Stimulated activated CD8-positive, alpha-beta memory T cell treated with anti-CD3 and anti-CD28 coated beads, Interleukin-2, amount 100 ng/mL, for 48 hours (primary cell): ENCODE results near the gene KIF3B.
"Not testable (repeated sequence)": the region's sequence is repeated elsewhere in the genome, so short reads cannot be mapped to it uniquely, and the experiment has no call there.

Experiments
- DNase-seq, 2 donors: peaks; one replicate each; pipeline ENCODE4 v3.0.0-alpha.2; 2020; ENCODE audit warnings: low read depth in 2 of 2

The KIF3B gene

DNA sequence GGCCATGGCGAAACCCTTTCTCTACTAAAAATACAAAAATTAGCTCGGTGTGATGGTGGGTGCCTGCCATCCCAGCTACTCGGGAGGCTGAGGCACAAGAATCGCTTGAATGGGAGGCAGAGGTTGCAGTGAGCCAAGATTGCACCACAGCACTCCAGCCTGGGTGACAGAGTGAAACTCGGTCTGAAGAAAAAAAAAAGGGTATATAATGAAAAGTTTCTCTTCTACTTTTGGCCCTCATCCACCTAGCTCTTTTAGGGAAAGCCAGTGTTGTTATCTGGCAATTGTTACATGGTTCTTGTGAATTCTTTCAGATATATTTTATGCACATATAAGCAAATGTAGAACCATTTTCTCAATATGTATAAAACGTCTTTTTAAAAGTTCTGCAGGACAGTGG, 19.0 kb downstream of the KIF3B start:
- no peak for DNase-seq

DNA sequence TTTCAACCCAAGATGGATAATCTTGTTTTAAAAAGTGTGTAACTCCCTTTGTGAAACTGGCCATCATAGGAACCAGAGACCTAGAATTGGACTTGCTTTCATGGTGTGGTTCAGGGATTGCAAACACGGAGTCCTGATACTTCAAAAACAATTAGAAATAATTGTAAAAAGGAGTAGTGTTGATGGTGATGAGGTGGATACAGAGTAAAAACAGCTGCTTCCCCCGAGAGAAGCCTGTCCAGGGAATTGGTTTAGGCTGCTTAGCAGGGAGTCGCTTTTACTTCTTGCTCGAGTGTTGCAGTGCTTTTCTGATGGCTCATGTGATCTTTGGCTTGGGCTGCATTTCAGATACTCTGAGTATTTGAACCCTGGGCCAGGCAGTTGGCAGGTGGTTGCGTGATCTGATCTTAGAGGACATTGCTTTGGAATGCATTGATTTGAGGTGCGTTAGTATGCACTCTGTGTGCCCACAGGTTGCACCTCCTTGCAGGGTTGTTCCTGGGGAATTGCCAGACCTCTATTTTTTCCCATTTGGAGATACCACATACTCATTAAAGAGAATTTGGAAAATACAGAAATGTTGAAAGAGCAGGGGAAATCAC, 19.5 kb downstream of the KIF3B start:
- DNase-seq, result no peak

GRCh38 chr20:32297439-32297838, 20.0 kb downstream of the KIF3B start:
- DNase-seq, result no peak

- no peak for DNase-seq
Observed at GRCh38 chr20:32300647-32301046, 23.2 kb downstream of the KIF3B start.

DNA sequence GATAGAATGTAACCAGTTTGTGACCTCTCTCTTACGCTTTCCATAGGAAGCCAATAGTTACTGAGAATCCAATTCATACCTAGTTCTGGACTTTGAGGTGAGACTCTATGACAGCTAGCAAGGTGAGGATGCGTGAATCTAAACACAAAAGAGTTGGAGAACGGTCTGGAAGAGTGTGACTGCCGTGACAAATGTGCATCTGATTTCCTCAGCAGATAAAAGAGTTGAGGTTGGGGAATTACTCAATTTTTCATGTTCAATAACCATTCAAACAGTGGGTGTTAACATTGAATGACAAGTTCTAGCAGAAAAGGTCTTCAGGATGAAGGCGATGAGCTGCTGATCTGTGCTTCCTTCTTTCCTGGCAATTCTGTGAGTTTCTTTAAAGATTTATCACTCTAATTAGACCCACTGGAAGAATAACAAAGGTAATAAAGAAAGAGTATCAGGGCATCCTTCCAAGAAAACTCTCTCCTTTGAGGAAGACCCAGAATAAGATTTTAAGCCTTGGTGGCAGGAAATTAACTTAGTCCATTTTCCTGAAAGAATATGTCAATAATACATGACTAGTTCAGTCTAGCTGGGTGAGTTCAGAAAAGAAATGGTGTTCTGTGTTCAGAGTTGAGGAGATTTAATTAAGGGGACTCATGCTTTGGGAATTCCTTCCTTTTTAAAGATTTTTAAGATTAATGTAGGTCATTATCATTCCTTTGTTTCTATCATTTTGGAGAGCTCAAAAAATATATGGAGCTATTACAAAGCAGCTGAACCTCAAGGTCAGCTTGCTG, 24.5 kb downstream of the KIF3B start:
- DNase-seq, result no peak

GRCh38 chr20:32302507-32302872, 25.0 kb downstream of the KIF3B start:
- no peak for DNase-seq

GRCh38 chr20:32304131-32304746, 26.8 kb downstream of the KIF3B start:
- DNase-seq, result no peak

GRCh38 chr20:32312718-32313424, 35.4 kb downstream of the KIF3B start:
- no peak for DNase-seq

GRCh38 chr20:32314768-32315167, 37.3 kb downstream of the KIF3B start:
- no peak for DNase-seq

DNA sequence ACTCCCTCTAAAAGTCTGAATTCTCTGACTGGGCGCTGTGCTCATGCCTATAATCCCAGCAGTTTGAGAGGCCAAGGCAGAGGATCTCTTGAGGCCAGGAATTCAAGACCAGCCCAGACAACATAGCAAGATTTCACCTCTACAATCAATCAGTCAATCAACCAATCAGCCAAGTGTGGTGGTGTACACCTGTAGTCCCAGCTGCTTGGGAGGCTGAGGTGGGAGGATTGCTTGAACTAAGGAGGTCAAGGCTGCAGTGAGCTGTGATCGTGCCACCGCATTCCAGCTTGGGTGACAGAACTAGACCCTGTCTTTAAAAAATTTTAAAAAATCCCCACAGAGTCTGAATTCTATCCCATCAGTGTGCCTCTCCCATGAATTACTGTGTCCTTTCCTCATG, 37.9 kb downstream of the KIF3B start:
- DNase-seq, result no peak

DNA sequence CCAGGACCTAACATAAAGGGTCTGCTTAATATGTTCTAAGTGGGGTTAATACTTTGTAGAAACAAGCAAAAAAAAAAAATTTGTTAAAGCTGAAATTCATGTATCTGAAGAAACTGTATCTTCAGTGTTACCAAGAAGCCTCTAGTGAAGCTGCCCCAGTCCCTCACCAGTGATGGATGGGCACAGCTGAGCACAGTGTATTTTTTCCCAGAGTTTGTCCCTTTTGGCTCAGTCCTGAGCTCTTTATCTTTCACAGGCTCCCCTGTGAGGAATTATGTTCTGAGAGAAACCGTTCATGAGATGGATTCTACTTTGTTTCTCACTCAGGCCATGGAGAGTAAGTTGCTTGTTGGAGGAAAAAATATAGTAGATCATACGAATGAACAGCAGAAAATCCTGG, 38.4 kb downstream of the KIF3B start:
- no peak for DNase-seq

DNA sequence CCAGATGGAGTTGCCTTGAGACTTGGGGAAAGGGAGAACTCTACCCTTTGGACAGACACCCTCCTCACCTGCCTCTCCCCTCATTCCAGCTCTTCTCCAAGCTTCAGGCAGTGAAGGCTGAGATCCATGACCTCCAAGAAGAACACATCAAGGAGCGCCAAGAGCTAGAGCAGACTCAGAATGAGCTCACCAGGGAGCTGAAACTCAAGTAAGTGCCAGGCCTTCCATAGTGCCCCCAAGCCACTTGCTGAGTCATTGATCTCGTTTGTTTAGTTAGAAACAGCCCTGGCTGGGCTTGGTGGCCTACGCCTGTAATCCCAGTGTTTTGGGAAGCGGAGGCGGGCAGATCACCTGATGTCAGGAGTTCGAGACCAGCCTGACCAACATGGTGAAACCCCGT, 39.2 kb downstream of the KIF3B start:
- DNase-seq, result no peak

GRCh38 chr20:32319100-32319499, 41.6 kb downstream of the KIF3B start:
- no peak for DNase-seq

GRCh38 chr20:32320305-32320704, 42.9 kb downstream of the KIF3B start:
- DNase-seq, result no peak

GRCh38 chr20:32321390-32321789, 43.9 kb downstream of the KIF3B start:
- DNase-seq, result no peak

DNA sequence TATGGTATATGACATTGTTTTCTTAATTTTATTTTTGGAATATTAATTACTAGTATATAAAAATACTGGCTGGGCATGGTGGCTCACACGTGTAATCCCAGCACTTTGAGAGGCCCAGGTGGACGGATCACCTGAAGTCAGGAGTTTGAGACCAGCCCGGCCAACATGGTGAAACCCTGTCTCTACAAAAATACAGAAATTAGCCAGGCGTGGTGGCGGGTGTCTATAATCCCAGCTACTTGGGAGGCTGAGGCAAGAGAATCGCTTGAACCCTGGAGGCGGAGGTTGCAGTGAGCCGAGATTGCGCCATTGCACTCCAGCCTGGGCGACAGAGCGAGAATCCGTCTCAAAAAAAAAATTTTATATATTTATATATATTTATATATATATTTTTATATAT, 44.8 kb downstream of the KIF3B start:
- not testable (repeated sequence) for DNase-seq

DNA sequence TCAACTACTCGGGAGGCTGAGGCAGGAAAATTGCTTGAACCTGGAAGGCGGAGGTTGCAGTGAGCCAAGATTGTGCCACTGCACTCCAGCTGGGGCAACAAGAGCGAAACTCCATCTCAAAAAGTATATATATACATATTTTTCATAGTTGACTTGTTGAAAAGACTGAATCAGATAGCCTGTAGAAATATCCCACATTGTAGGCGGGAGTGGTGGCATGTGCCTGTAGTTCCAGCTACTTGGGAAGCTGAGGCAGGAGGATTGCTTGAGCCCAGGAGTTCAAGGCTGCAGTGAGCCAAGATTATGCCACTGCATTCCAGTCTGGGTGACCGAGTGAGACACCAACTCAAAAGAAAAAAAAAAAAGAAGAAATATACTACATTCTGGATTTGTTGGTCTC, 46.3 kb downstream of the KIF3B start:
- DNase-seq, result not testable (repeated sequence)

GRCh38 chr20:32325706-32326503, 48.5 kb downstream of the KIF3B start:
- DNase-seq, result no peak

- DNase-seq, result no peak
Observed at GRCh38 chr20:32326504-32326845, 49.0 kb downstream of the KIF3B start.

DNA sequence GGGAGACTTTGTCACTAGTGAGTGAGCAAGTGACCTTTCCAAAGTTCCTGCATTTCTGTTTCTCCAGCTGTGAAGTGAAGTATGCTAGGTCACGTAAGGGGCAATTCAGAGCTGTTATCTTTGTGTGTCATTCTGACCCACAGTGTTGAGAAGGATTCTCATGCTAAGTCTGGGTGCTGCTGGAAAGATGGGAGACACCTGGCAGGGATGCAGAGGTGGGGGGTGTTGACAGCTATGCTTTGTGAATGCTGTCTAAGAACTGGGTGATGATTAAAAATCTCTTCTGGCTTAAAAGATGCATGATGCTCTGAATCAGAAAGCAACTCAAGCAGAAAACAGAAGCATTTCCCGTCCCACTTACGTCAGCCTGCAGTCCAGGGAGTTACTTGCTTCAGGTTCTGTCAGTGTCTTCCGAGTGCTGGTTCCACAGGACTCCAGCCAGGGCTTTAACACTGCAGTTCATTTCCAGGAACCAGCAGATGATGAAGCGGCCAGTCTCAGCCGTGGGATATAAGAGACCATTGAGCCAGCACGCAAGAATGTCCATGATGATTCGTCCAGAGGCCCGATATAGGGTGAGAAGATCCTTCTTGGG, 49.7 kb downstream of the KIF3B start:
- DNase-seq, result no peak

DNA sequence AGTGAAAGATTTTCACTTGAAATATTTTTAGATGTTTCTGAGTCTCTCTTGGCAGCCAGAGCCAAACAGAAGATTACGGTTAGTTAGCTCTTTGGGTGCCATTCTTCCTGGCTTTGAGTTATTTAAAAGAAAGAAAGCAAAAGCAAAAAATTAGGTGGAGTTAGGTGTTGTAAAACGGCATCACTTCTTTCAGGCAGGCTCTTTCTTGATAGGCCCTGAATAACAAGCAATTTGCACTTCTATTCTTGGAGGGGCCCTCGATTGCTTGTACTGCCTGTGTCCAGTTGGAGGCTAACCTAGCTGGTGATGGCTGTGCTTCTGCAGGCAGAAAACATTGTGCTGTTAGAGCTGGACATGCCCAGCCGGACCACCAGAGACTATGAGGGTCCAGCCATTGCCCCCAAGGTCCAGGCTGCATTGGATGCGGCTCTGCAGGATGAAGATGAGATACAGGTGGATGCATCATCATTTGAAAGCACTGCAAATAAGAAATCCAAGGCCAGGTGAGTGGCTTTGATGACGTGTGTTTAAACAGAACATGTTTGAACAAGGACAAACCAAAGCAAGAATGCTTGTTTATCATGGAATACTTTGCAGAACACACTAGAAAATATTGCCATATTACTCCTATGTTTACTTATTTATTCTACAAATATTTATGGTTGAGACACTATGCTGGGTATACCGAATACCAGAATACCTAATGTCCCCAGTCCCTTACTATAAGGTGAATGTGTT, 52.5 kb downstream of the KIF3B start:
- no peak for DNase-seq
